HepG2 (cell line): ENCODE measurements around the gene SYNJ2. TPM values are rescaled to one million over a fixed set of nuclear protein-coding genes. Genes with fewer than 3 reads are reported as not detected.
A peak's percentile ranks its signal among the peaks of the same experiment; 100 is the strongest.

Source experiments
- JARID2 ChIP-seq: sonication (generic); formaldehyde crosslinking; IDR thresholded peaks from 2 replicates; pipeline ENCODE4 v1.8.1; 2023; ENCODE audit warnings: missing genetic modification reagents, inconsistent platforms; ENCODE audit not compliant: insufficient replicate concordance
- MAF1 ChIP-seq: sonication (generic); formaldehyde crosslinking; IDR thresholded peaks from 2 replicates; pipeline ENCODE4 v1.5.0; 2020; ENCODE audit warnings: missing genetic modification reagents, borderline replicate concordance
- MBD4 ChIP-seq: IDR thresholded peaks from 2 replicates; pipeline ENCODE4 v1.6.1; 2012; ENCODE audit warnings: low read length, inconsistent platforms, borderline replicate concordance
- NFKB2 ChIP-seq: sonication (generic); formaldehyde crosslinking; IDR thresholded peaks from 2 replicates; pipeline ENCODE4 v1.4.0; 2020; ENCODE audit warnings: missing genetic modification reagents, borderline replicate concordance
- PRDM15 ChIP-seq: sonication (generic); formaldehyde crosslinking; IDR thresholded peaks from 2 replicates; pipeline ENCODE4 v1.4.0; 2020; ENCODE audit warnings: missing genetic modification reagents
- REPIN1 ChIP-seq: sonication (generic); formaldehyde crosslinking; IDR thresholded peaks from 2 replicates; pipeline ENCODE4 v1.8.0; 2022; ENCODE audit warnings: missing genetic modification reagents, low read depth, mild to moderate bottlenecking, borderline replicate concordance
- SSRP1 ChIP-seq: IDR thresholded peaks from 2 replicates; pipeline ENCODE4 v1.6.1; 2016; ENCODE audit warnings: control low read depth
- STAT6 ChIP-seq: sonication (generic); formaldehyde crosslinking; IDR thresholded peaks from 2 replicates; pipeline ENCODE4 v1.4.0; 2020; ENCODE audit warnings: missing genetic modification reagents, mild to moderate bottlenecking, borderline replicate concordance
- U2AF2 ChIP-seq: fragments of 200-400 bp; formaldehyde crosslinking; IDR thresholded peaks from 2 replicates; pipeline ENCODE4 v1.6.1; 2017; ENCODE audit warnings: low read depth, mild to moderate bottlenecking, low read length
- ZBTB1 ChIP-seq: sonication (generic); formaldehyde crosslinking; IDR thresholded peaks from 2 replicates; pipeline ENCODE4 v1.4.0; 2020; ENCODE audit warnings: missing genetic modification reagents, borderline replicate concordance
- ZNF160 ChIP-seq: sonication (generic); formaldehyde crosslinking; IDR thresholded peaks from 2 replicates; pipeline ENCODE4 v1.8.0; 2022; ENCODE audit warnings: mild to moderate bottlenecking, inconsistent platforms, missing genetic modification reagents
- ZNF17 ChIP-seq: sonication (generic); formaldehyde crosslinking; IDR thresholded peaks from 2 replicates; pipeline ENCODE4 v1.5.0; 2020; ENCODE audit warnings: mild to moderate bottlenecking, missing genetic modification reagents
- ZNF432 ChIP-seq: sonication (generic); formaldehyde crosslinking; IDR thresholded peaks from 2 replicates; pipeline ENCODE4 v1.5.0; 2020; ENCODE audit warnings: missing genetic modification reagents, mild to moderate bottlenecking, borderline replicate concordance
- ZNF501 ChIP-seq: sonication (generic); formaldehyde crosslinking; IDR thresholded peaks from 2 replicates; pipeline ENCODE4 v1.5.1; 2020; ENCODE audit warnings: mild to moderate bottlenecking, moderate library complexity, missing genetic modification reagents
- ZNF530 ChIP-seq: sonication (generic); formaldehyde crosslinking; IDR thresholded peaks from 2 replicates; pipeline ENCODE4 v1.5.0; 2020; ENCODE audit warnings: low read depth, mild to moderate bottlenecking, missing genetic modification reagents
- ZNF574 ChIP-seq: sonication (generic); formaldehyde crosslinking; IDR thresholded peaks from 2 replicates; pipeline ENCODE4 v1.4.0; 2020; ENCODE audit warnings: missing genetic modification reagents
- ZNF724P ChIP-seq: sonication (generic); formaldehyde crosslinking; IDR thresholded peaks from 2 replicates; pipeline ENCODE4 v1.8.0; 2022; ENCODE audit warnings: missing genetic modification reagents, borderline replicate concordance
- ZNF768 ChIP-seq: sonication (generic); formaldehyde crosslinking; IDR thresholded peaks from 2 replicates; pipeline ENCODE4 v1.4.0; 2020; ENCODE audit warnings: missing genetic modification reagents
- ZNF782 ChIP-seq: sonication (generic); formaldehyde crosslinking; IDR thresholded peaks from 2 replicates; pipeline ENCODE4 v1.4.0; 2020; ENCODE audit warnings: missing genetic modification reagents, mild to moderate bottlenecking, borderline replicate concordance
- polyA plus RNA-seq, 8 experiments: library from polyadenylated mRNA; depleted of rRNA in 3 of 8; stranded (reverse) in 7 of 8; unstranded in 1 of 8; fragments of >200 nt; fragmentation: Illumina TruSeq in 4 of 8; extraction: Trizol in 4 of 8; gene quantifications; 2 replicates each; pipeline versions ENCODE4 v1.2.1 to v1.2.3, GENCODE V29; 2011 to 2016; ENCODE audit warnings: low read depth in 4 of 8, missing spikeins in 1 of 8, mixed read lengths in 1 of 8; ENCODE audit not compliant: insufficient read depth in 1 of 8
- total RNA-seq, 5 experiments: library from RNA; depleted of rRNA; stranded (reverse); fragments of >200 nt; fragmentation: Illumina TruSeq; extraction: Trizol; gene quantifications; 2 replicates each; pipeline ENCODE4 v1.2.3, GENCODE V29; 2016; ENCODE audit warnings: low read depth in 1 of 5

The SYNJ2 gene
- total and polyA plus RNA-seq, 2 of the 13 experiments (the other 11 are each of a cell fraction or from before 2014, with no cell fraction given): 39.1 to 57.6 TPM

GRCh38 chr6:158010591-158011477, 29.2 kb downstream of the SYNJ2 start (continued):
- TF ChIP-seq PRDM15 (CRISPR knock-in tag) (no peak), ZNF160 (CRISPR knock-in tag) (no peak; the same call in none of the 2 replicates), ZNF724P (CRISPR knock-in tag) (no peak), ZNF782 (CRISPR knock-in tag) (no peak; the same call in none of the 2 replicates), ZNF768 (CRISPR knock-in tag) (no peak), JARID2 (CRISPR knock-in tag) (no peak), ZNF432 (CRISPR knock-in tag) (peak; percentile 85; the same call in 1 of the 2 replicates), STAT6 (CRISPR knock-in tag) (no peak), MAF1 (CRISPR knock-in tag) (no peak), NFKB2 (CRISPR knock-in tag) (peak; percentile 94), MBD4 (no peak; the same call in 1 of the 2 replicates), SSRP1 (CRISPR knock-in tag) (no peak), REPIN1 (CRISPR knock-in tag) (peak; percentile 74; the same call in 1 of the 2 replicates), ZNF501 (CRISPR knock-in tag) (no peak), U2AF2 (no peak), ZBTB1 (peak; percentile 76; the same call in 1 of the 2 replicates), ZNF17 (no peak), ZNF530 (CRISPR knock-in tag) (no peak), ZNF574 (CRISPR knock-in tag) (peak; percentile 78)
